Hematopoietic multipotent progenitor cell treated with erythropoietin and hydrocortisone succinate and interleukin-3 and kit ligand, for 6 days (in vitro differentiated cells): ENCODE results near the gene DENND6A.
"Not testable (repeated sequence)": the region's sequence is repeated elsewhere in the genome, so short reads cannot be mapped to it uniquely, and the experiment has no call there.

Source experiments
- DNase-seq: peaks from one replicate; pipeline ENCODE4 v3.0.0-alpha.2; 2015

Gene DENND6A

GRCh38 chr3:57692396-57693147 is at the start of gene DENND6A:
DENND6A (minus strand) TSS chr3:57693077; CDS start chr3:57693018, 59 bp downstream.
- peak; percentile 90 for DNase-seq

- DNase-seq: no peak
These were observed 47.1 kb upstream of the DENND6A start for GRCh38 chr3:57740027-57740426.

GRCh38 chr3:57738391-57738790 is 45.5 kb upstream of the DENND6A start:
- no peak for DNase-seq

GRCh38 chr3:57737840-57738239 is 45.0 kb upstream of the DENND6A start:
- no peak for DNase-seq

GRCh38 chr3:57735405-57735804 is 42.5 kb upstream of the DENND6A start:
- no peak for DNase-seq

GRCh38 chr3:57733790-57734189 is 40.9 kb upstream of the DENND6A start:
- no peak for DNase-seq

- DNase-seq: no peak
These were observed 38.4 kb upstream of the DENND6A start for GRCh38 chr3:57731311-57731710.

GRCh38 chr3:57730682-57731081 is 37.8 kb upstream of the DENND6A start:
- no peak for DNase-seq

GRCh38 chr3:57729334-57730045 is 36.6 kb upstream of the DENND6A start:
- DNase-seq: peak; percentile 64

GRCh38 chr3:57727106-57727505 is 34.2 kb upstream of the DENND6A start:
- no peak for DNase-seq

GRCh38 chr3:57726397-57726796 is 33.5 kb upstream of the DENND6A start:
- DNase-seq: no peak

- no peak for DNase-seq
These were observed 25.2 kb upstream of the DENND6A start for GRCh38 chr3:57718118-57718517.

GRCh38 chr3:57717205-57717868 is 24.5 kb upstream of the DENND6A start:
- no peak for DNase-seq

GRCh38 chr3:57715686-57716085 is 22.8 kb upstream of the DENND6A start:
- DNase-seq: no peak

GRCh38 chr3:57709559-57709958 is 16.7 kb upstream of the DENND6A start:
- DNase-seq: no peak

- no peak for DNase-seq
These were observed 16.2 kb upstream of the DENND6A start for GRCh38 chr3:57709031-57709430.

- DNase-seq: no peak
These were observed 13.6 kb upstream of the DENND6A start for GRCh38 chr3:57706462-57706861.

GRCh38 chr3:57705351-57705750 is 12.5 kb upstream of the DENND6A start:
- not testable (repeated sequence) for DNase-seq

- no peak for DNase-seq
These were observed 8.9 kb upstream of the DENND6A start for GRCh38 chr3:57701781-57702180.

GRCh38 chr3:57700737-57701136 is 7.9 kb upstream of the DENND6A start:
- DNase-seq: no peak

GRCh38 chr3:57699591-57699990 is 6.7 kb upstream of the DENND6A start:
- no peak for DNase-seq

GRCh38 chr3:57696801-57697321 is 4.0 kb upstream of the DENND6A start:
- DNase-seq: peak; percentile 52

- no peak for DNase-seq
These were observed 1.3 kb upstream of the DENND6A start for GRCh38 chr3:57694146-57694545.

- DNase-seq: not testable (repeated sequence)
These were observed 813 bp downstream of the DENND6A start for GRCh38 chr3:57692133-57692395.
